WI38 (cell line): ENCODE results near the gene MYOF.

Experiments
- H3K4me3 ChIP-seq: 2 replicates; pipeline ENCODE4 v1.5.1; 2011; ENCODE audit warnings: low read depth, mild to moderate bottlenecking, control low read depth, low read length
- TF ChIP-seq, protein P1 (sequence below): IDR thresholded peaks from 2 replicates; pipeline ENCODE4 v1.5.1; 2012; ENCODE audit warnings: low read depth, mild to moderate bottlenecking, control low read depth, low read length

The MYOF gene

DNA sequence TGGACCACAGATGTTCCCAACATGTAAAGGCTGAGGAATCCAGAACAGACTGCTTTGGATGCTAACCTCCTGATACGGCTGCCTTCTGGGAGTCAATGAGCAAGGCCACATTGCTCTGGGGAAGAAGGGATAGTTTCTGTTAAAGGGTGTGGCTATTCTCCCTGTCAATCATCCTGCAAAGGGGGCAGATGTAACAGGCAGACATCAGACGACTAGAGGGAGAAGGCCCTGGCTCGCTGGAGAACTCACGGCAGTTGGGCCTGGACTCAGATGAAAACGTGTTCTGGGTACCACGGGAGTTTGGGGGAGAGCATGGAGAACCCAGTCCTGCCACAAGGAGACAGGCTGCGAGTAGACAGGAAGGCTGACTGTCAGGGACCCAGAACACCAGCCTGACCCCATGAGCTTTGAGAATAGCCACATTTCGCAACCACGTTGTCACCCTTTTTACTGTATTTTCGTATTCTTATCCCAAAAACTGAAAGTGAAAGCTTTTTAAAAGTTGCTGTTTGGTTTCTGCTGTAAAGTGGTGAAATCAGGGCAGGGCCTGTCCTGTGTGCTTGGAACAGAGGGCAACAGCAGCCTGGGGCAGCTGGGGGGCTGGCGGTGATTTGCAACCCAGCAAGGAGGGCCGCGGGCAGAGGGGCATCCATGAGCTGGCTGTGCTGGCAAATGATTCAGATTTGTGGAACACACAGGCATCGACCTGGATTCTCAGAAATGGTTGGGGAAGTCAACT lies 95.3 kb downstream of the MYOF start:
- no peak overlapping the region for H3K4me3 ChIP-seq
- TF ChIP-seq, protein P1, sequence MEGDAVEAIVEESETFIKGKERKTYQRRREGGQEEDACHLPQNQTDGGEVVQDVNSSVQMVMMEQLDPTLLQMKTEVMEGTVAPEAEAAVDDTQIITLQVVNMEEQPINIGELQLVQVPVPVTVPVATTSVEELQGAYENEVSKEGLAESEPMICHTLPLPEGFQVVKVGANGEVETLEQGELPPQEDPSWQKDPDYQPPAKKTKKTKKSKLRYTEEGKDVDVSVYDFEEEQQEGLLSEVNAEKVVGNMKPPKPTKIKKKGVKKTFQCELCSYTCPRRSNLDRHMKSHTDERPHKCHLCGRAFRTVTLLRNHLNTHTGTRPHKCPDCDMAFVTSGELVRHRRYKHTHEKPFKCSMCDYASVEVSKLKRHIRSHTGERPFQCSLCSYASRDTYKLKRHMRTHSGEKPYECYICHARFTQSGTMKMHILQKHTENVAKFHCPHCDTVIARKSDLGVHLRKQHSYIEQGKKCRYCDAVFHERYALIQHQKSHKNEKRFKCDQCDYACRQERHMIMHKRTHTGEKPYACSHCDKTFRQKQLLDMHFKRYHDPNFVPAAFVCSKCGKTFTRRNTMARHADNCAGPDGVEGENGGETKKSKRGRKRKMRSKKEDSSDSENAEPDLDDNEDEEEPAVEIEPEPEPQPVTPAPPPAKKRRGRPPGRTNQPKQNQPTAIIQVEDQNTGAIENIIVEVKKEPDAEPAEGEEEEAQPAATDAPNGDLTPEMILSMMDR, result no peak

DNA sequence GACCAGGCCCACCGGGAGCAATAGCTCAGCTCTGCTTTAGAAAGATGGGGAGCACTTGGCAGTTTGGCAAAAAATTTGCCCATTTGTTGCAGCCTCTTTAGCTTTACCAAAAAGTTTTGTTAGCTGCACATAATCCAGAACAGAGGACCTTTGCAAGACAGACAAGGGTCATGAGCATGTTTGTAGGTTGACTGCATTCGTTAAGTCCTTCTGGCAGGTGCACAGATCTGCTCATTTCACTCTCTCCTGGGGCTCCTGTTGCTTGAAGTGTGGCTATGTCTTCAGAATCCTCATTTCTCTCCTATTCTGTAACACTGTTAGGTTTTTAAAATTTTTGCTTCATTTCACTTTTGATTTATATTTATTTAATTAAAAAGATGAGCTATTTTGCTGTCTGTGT lies 96.8 kb downstream of the MYOF start:
- TF ChIP-seq, protein P1, result no peak

DNA sequence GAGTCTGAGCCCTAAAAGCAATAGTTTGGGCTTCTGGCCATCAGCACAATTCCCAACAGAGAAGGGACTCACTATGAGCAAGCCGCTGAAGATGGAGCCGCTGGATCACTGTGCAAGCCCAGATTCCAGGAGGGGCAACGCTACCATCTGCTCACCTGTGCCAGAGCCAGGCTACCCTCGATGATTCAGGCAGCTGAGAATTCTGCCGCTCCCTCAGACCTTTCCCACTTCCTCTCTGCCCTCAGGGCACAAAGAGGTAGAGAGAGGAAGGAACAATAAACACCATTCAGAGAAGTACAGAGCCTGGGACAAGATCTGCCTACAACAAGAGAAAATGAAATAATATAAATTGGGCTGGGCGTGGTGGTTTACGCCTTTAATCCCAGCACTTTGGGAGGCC lies 98.1 kb downstream of the MYOF start:
- H3K4me3 ChIP-seq, result no peak overlapping the region

More for the DNA sequence above, 96.8 kb downstream of the MYOF start:
- no peak overlapping the region for H3K4me3 ChIP-seq

DNA sequence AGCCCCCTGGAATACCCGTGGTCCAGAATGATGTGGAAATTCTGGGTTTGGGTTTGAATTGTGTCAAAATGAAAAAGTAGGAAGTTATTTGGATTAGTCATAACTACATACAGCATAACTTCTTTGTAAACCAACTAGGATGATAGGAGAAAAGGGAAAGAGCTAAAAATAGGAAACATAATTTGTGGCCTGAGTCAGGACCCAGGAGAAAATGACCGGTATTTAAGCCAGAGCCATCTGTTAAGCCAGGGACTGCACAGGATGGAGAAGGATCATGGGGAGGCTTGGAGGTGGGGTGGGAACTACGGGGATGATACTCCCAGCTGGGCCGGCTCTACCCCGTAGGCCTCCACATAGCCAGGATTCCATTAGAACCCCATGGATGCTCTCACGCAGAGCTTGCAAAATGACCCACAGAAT lies 98.6 kb downstream of the MYOF start:
- TF ChIP-seq, protein P1, result no peak
- no peak overlapping the region for H3K4me3 ChIP-seq

More for the DNA sequence above, 98.1 kb downstream of the MYOF start:
- TF ChIP-seq, protein P1, result no peak

DNA sequence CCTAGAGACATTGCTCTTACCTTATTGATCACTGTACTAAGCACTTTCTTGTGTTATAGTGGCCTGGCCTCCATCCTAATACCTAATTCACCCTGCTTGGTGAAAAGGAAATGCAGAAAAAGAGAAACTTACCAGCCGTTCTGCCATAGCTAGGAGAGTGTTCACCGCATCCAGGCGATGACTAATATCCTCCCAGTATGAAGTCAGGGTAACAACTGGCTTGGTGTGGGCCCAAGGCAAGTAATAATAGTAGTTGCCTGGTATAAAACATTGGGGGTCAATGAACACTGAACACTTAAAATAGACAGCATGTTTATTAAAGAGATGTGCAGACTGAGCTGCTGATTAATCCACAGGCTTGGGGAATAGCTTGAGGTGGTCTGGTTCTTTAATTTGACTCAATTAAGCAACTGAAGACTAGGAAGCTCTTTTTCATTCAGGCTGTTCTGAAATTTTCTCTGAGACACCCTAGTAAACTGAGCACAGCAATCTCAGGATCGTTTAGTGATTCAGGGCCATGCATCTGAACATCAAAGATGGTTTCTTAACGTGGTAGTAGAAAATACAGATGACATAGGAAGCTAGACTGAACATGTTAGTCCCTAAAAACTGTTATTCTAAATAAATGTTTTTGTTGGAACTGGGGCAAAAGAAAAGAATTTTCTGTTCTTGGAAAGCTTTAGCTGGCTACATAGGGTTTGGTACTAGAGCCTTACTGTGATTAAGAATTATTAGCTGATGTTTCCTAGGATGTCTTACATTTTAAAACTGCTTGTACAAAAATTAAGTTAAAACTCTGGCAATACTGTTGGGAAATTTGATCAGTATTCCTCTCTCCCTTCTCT lies 102.2 kb downstream of the MYOF start:
- no peak overlapping the region for H3K4me3 ChIP-seq
- TF ChIP-seq, protein P1, result no peak

DNA sequence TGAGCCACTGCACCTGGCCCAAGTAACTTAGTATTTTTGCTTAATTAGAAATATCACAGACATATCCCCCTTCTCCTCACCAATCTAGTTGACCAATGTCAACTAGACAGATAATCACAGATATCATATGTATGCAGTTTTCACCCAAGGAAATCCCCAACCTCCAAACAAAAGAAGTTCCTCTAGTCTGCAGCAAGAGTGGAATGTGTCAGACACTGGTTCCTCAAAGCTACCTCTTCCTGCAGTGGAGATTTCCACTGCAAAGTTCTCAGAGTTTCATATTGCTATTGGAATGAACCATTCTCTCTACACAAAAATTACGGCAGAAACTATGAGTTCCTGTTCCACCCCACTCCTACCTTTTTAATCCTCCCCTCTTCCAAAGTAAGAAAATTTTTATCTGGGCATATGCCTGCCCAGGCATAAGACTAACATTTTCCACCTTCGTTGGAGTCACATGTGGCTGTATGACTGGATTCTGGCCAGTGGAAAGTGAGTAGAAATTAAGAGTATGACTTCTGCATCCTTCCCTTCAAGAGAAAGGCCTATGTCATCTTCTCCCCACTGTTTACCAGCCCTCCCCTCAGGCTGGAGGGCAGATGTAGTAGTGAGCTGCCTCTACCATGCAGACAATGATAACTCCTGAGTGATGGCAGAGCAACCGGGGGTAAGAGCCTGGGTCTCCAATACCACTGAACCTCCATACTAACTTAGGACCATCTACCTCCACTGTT lies 103.0 kb downstream of the MYOF start:
- TF ChIP-seq, protein P1, result no peak
- H3K4me3 ChIP-seq, result no peak overlapping the region
